Body of pancreas (tissue), 4 donors: Measurements from ENCODE around the gene EVA1C.

Experiments used
- POLR2A ChIP-seq, 3 donors: fragments of 450-650 bp; IDR thresholded peaks; one replicate each; pipeline ENCODE4 v1.6.1; 2016; ENCODE audit warnings: antibody characterized with exemption in 3 of 3, mild to moderate bottlenecking in 2 of 3
- TF ChIP-seq, protein P1 (sequence below), 7 experiments: fragments of 450-650 bp in 4 of 7; fragments of 200-600 bp in 3 of 7; sonication (generic) in 3 of 7; IDR thresholded peaks; one replicate each; pipeline ENCODE4 v1.5.1; 2016 to 2019; ENCODE audit warnings: antibody characterized with exemption in 7 of 7

DNA sequence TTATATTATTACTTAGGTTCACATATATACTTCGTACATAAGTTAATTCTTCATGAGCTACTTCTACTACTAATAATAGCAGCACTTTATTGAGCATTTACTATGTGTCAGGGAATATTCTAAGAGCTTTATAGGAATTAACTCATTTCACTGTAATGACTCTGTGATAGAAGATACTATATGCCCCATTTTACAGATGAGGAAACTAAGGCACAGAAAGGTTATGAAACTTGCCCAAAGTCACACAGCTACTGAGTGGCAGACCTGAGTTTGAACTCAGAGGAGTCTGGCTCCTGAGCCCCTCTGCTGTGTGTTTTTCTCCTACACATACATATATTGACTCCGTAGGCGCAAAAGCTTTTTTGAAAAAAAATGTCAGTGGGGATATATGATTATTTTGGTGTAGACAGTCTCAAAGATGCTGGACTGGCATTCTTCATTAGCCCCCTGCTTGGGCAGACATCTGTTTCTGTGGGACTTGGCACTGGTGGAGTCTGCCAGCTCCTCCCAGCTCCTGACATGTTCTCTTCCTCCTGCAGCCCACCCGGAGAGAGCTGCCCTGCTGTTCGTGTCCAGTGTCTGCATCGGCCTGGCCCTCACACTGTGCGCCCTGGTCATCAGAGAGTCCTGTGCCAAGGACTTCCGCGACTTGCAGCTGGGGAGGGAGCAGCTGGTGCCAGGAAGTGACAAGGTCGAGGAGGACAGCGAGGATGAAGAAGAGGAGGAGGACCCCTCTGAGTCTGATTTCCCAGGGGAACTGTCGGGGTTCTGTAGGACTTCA, 102.0 kb downstream of the EVA1C start:
- TF ChIP-seq, protein P1, sequence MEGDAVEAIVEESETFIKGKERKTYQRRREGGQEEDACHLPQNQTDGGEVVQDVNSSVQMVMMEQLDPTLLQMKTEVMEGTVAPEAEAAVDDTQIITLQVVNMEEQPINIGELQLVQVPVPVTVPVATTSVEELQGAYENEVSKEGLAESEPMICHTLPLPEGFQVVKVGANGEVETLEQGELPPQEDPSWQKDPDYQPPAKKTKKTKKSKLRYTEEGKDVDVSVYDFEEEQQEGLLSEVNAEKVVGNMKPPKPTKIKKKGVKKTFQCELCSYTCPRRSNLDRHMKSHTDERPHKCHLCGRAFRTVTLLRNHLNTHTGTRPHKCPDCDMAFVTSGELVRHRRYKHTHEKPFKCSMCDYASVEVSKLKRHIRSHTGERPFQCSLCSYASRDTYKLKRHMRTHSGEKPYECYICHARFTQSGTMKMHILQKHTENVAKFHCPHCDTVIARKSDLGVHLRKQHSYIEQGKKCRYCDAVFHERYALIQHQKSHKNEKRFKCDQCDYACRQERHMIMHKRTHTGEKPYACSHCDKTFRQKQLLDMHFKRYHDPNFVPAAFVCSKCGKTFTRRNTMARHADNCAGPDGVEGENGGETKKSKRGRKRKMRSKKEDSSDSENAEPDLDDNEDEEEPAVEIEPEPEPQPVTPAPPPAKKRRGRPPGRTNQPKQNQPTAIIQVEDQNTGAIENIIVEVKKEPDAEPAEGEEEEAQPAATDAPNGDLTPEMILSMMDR (IDR thresholded peaks at IDR 0.05) = no peak
- TF ChIP-seq POLR2A (IDR thresholded peaks at IDR 0.05) = no peak
